ENCODE measurements around the gene CEP68.
"Not testable (repeated sequence)": the region's sequence is repeated elsewhere in the genome, so short reads cannot be mapped to it uniquely, and the experiment has no call there.

CEP68 gene, protein sequence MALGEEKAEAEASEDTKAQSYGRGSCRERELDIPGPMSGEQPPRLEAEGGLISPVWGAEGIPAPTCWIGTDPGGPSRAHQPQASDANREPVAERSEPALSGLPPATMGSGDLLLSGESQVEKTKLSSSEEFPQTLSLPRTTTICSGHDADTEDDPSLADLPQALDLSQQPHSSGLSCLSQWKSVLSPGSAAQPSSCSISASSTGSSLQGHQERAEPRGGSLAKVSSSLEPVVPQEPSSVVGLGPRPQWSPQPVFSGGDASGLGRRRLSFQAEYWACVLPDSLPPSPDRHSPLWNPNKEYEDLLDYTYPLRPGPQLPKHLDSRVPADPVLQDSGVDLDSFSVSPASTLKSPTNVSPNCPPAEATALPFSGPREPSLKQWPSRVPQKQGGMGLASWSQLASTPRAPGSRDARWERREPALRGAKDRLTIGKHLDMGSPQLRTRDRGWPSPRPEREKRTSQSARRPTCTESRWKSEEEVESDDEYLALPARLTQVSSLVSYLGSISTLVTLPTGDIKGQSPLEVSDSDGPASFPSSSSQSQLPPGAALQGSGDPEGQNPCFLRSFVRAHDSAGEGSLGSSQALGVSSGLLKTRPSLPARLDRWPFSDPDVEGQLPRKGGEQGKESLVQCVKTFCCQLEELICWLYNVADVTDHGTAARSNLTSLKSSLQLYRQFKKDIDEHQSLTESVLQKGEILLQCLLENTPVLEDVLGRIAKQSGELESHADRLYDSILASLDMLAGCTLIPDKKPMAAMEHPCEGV

GRCh38 chr2:65056215-65057053 lies at the start of gene CEP68:
CEP68 (plus strand) TSS chr2:65056416; CDS start chr2:65069445, 13,029 bp downstream.
- DNase-seq (ENCODE audit: low read depth, low spot score), result peak; percentile 89
- H3K27ac ChIP-seq, result peak within 1 kb of the TSS; percentile 22

DNA sequence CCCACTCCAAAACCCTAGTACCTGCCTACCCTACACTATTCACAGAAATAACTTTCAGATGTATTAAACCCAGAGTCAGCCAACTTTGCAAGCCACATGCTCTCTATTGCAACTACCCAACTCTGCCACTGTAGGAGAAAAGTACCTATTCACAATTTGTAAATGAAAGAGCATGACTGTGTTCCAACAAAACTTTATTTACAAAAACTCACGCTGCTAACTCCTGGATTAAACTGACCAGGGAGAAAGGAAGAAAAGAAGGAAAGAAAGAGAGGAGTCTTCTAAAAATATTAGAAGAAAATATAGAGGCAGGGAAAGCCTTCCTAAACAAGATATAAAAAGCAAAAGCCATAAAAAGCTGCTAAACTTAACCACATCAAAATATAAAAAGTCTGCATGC lies 42.4 kb upstream of the CEP68 start:
- no peak overlapping the region for H3K27ac ChIP-seq

DNA sequence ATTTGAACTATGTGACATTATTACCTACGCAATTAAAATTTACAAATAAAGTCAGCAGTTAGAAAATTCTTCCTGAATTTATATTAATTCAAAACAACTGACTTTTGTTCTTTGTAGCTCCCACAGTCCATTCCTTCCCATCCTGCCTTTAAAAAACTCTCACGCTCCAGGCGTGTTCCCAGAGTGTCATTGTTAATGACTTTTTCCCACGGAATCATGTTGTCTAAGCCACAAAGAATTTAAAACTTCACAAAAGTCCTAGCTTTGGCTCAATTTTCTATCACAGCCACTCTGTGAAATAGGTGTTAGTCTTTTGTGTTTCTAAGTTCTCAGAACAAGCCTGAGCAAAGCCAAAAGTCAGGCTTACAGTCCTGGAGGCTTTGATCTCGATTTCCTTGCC lies 40.5 kb upstream of the CEP68 start:
- no peak overlapping the region for H3K27ac ChIP-seq
- no peak for DNase-seq (ENCODE audit: low read depth, low spot score)

More for the DNA sequence above, 42.4 kb upstream of the CEP68 start:
- no peak for DNase-seq (ENCODE audit: low read depth, low spot score)

- no peak for DNase-seq (ENCODE audit: low read depth, low spot score)
- no peak overlapping the region for H3K27ac ChIP-seq
Measured at GRCh38 chr2:65016789-65017188, 39.4 kb upstream of the CEP68 start.

GRCh38 chr2:65017335-65017734 lies 38.9 kb upstream of the CEP68 start:
- no peak overlapping the region for H3K27ac ChIP-seq
- DNase-seq (ENCODE audit: low read depth, low spot score), result no peak

DNA sequence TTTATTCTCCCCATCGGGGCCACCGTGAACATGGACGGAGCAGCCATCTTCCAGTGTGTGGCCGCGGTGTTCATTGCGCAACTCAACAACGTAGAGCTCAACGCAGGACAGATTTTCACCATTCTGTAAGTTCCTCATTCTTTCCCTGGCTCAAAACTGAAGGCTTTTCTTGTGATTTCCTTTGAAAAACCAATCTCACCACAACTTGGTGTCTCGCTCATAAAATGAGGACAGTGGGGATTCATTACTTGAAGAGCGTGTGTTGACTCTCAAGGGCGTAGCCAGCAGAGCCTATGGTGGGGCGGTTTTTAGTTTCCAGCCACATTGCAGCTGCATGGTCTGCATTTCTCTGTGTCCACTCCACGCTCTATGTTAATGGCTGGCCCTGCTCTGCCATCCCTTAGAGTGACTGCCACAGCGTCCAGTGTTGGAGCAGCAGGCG lies 38.1 kb upstream of the CEP68 start:
- DNase-seq (ENCODE audit: low read depth, low spot score), result no peak
- H3K27ac ChIP-seq, result no peak overlapping the region

- no peak overlapping the region for H3K27ac ChIP-seq
- no peak for DNase-seq (ENCODE audit: low read depth, low spot score)
Measured at GRCh38 chr2:65019010-65019409, 37.2 kb upstream of the CEP68 start.

DNA sequence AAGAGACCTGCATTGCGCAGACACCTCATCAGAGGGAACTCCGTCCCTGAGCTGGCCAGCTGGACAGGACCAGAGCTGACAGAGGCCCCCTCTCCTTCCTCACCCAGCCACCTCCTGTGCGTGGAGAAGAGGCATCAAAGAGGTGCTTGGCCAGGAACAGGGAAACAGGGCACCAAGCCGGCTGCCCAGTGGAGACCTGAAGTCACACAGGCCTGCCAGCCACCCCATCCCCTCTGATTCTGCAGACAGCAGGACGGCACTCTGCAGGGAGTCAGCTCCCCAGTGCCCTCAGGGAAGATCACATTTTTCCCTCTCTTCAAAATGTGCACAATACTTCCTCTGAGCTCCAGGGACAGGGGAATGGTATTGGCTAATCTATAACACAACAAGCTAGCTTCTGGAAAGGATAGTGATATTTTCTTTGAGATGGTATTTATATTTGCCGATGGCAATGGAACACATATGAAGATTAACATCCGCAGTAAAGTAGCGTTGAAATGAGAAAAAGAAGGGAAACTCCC lies 36.5 kb upstream of the CEP68 start:
- no peak overlapping the region for H3K27ac ChIP-seq
- DNase-seq (ENCODE audit: low read depth, low spot score), result no peak

DNA sequence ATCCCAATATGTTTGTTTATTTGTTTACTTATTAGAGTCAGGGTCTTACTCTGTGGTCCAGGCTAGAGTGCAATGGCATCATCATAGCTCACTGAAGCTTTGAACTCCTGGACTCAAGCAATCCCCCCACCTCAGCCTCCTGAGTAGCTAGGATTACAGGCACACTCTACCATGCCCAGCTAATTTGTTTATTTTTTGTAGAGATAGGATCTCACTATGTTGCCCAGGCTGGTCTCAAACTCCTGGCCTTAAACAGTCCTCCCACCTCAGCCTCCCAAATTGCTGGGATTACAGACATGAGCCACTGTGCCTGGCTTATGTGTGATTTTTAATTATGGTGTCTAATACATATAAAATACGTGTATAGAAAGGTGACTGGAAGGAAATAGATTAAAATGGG lies 36.0 kb upstream of the CEP68 start:
- not testable (repeated sequence) for DNase-seq (ENCODE audit: low read depth, low spot score)

DNA sequence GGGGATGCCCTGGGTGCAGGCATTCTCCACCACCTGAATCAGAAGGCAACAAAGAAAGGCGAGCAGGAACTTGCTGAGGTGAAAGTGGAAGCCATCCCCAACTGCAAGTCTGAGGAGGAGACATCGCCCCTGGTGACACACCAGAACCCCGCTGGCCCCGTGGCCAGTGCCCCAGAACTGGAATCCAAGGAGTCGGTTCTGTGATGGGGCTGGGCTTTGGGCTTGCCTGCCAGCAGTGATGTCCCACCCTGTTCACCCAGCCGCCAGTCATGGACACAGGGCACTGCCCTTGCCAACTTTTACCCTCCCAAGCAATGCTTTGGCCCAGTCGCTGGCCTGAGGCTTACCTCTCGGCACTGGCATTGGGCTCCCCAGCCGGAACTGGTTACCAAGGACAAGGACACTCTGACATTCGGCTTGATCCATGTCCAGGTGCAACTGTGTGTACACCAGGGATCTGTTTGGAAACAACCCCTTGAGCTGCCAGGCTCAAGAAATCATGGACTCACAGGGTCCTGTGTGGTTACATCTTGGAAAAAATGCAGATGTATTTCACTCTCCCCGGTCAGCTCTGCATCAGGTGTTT lies 35.2 kb upstream of the CEP68 start:
- no peak for DNase-seq (ENCODE audit: low read depth, low spot score)
- no peak overlapping the region for H3K27ac ChIP-seq

More for the DNA sequence above, 36.0 kb upstream of the CEP68 start:
- H3K27ac ChIP-seq, result not testable (repeated sequence)

DNA sequence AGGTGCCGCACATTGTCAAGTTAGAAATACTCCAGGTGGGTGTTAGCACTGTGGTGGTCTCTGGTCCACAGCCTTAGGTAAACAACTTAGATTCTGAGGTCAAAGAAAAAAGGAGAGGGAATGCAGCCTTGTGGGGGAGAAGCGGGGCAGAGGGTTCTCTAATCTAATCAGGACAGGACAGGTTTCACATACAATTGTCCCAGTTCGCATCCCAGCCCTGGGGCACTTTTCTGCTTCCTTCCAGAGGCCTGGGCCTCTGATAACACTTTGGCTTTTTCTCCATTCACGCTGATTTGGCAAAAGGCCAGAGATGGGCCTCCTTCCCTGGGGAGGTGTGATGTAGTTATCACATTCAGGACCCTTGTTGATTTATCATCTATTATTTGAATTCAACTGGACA lies 34.5 kb upstream of the CEP68 start:
- DNase-seq (ENCODE audit: low read depth, low spot score), result no peak
- no peak overlapping the region for H3K27ac ChIP-seq

DNA sequence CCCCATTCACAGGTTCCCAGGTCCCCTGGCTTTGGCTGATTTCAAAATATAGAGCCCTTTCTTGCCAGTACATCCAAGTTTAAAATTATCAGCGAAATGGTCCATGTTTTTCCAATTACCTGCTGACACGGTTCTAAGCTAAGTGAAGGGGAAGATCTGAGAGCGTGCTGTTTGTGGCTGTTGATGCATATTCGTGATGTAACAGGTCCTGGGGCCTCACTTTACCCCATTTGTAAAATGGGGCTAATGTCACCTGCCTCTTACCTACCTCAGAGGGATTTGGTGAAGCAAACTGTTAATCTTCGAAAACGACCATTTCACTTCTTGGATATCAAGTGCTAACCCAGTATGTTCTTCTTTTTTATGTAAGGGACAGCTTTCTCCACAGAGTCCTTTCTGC lies 34.0 kb upstream of the CEP68 start:
- DNase-seq (ENCODE audit: low read depth, low spot score), result no peak
- no peak overlapping the region for H3K27ac ChIP-seq

DNA sequence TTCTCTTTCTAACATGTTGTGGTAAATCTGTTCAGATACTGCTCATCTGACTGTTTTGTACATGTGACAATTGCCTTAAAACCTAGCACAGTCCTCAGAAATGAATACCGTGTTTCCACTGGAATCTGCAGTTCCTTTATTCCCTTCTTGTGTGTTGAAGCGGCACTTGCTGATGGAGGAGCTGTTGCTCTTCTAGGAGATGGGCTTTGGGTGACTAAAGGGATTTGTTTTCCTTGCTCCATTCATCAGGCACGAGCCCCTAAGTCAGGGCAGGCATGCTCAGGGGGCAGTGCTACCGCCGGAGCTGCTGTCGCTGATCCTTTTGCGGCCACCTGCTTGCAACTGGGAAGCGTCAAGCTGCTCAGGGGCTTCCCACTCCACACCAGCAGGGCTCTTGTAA lies 32.5 kb upstream of the CEP68 start:
- peak overlapping the region; percentile 73 for H3K27ac ChIP-seq

DNA sequence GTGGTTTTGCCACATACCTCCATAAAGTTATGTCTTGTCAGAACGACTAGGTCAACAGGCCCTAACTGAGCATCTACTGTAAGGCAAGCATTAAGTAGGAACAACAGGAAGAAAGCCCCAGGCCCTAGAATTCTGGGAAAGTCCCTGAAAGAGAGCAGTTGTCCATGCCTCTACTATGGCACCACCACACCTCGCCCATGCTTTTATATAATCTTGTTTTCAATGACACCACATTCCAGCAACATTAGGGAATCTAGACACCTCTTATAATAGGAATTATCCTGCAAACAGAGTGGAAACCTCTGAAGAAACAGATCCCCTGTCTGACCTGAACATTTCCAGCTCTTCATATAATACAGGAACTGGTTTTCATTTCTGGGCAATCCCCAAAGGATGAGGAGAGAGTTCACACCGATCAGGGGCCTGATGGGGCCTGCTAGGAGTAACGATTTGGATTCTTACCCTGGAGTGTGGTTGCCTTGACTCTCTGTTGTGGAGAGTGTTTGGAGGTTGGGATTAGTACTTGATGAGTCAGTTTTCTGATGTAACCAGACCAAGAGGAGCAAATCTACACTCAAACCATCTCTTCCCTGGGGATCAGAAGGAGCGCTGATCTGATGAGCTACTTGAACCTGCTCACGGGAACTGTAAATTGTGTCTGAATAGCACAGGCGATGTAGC lies 31.9 kb upstream of the CEP68 start:
- peak overlapping the region; percentile 73 for H3K27ac ChIP-seq
- DNase-seq (ENCODE audit: low read depth, low spot score), result peak; percentile 27

More for the DNA sequence above, 32.5 kb upstream of the CEP68 start:
- DNase-seq (ENCODE audit: low read depth, low spot score), result no peak

GRCh38 chr2:65025453-65026123 lies 30.6 kb upstream of the CEP68 start:
- DNase-seq (ENCODE audit: low read depth, low spot score), result no peak
- H3K27ac ChIP-seq, result no peak overlapping the region

DNA sequence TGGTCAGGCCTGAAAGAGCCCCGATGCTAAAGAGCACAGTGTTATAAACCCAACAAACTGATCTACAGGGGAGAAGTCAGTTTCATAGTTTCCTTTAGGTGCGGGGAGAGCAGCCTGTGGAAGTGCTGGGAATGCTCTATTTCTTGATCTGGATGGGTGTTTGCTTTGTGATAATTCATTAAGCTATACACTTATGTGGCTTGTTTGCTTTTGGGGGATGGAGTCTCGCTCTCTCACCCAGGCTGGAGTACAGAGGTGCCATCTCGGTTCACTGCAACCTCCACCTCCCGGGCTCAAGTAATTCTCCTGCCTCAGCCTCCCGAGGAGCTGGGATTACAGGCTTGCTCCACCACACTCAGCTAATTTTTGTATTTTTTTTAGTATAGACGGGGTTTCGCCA lies 30.1 kb upstream of the CEP68 start:
- no peak for DNase-seq (ENCODE audit: low read depth, low spot score)

DNA sequence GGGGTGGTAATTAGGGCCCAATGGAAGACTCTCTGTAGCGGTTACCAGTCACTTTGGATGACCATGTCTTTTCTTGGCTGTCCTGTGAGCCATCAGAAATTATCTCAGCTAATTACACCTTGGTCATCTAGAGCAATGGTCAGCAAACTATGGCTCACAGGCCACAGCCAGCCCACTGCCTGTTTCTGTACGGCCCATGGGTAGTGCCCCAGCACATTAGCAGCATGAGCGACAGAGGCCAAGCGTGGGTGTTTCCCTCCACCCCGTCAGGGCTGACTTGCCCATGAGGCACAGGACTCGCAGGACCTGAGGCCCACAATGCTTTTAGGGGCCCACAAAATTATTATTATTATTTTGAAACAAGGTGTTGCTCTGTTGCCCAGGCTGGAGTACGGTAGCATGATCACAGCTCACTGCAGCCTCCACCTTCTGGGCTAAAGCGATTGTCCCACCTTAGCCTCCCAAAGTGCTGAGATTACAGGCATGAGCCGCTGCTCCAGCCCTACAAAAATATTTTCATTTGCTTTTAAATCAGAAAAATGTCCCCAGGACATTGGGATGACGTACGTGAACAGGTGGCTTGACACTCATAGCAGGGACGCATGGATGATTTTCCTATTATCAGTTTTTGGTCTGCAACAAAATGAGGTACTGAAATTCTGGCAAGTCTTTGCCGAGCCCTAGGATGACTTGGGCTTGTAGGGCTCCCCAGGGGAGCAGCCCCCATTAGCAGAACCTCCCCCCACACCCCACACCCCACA lies 29.3 kb upstream of the CEP68 start:
- no peak overlapping the region for H3K27ac ChIP-seq

More for the DNA sequence above, 30.1 kb upstream of the CEP68 start:
- no peak overlapping the region for H3K27ac ChIP-seq

DNA sequence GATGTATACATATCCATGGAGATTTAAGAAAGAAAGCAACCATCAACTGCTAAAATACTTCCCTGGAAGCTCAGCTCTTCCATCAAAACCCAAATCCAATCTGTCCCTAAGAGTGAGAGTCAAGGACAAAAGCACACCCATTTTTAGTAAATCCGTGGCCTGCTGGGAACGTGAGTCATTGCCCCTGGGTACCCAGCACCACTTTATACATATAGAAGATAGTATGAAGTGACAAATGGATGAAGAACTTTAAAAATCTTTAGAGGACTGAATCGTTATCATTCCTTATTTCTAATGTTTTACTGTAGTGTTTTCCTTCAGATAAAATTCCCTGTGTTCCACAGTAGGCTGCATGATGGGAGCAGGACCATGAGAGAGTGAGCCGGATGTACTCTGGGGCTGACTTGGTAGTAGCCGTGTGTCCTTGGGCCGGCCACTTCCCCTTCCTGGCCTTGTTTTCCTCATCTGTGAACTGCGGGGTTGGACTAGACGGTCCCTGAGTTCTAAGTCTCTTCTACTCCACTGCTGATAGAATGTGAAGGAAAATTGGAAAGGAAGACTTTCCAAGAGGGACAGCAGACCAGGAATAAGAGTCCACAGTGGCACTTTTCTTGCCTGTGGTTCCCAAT lies 28.5 kb upstream of the CEP68 start:
- no peak overlapping the region for H3K27ac ChIP-seq
- DNase-seq (ENCODE audit: low read depth, low spot score), result no peak

More for the DNA sequence above, 29.3 kb upstream of the CEP68 start:
- no peak for DNase-seq (ENCODE audit: low read depth, low spot score)

Measured in epithelial cell of prostate (primary cell).